Effector memory CD8-positive, alpha-beta T cell (primary cell): ENCODE results near the gene GDPGP1.

Experiments used
- ATAC-seq: fragments of 150-1000 bp; cut with Tn5 transposase; replicated peaks from 2 replicates; pipeline ENCODE4 v1.10.0; 2021; ENCODE audit warnings: mild to moderate bottlenecking, moderate library complexity
- DNase-seq, 3 experiments: peaks; one replicate each; pipeline ENCODE4 v3.0.0; 2021
- H3K27ac Mint-ChIP-seq, 2 donors: one replicate each; pipeline ENCODE4 v1.8.0; 2022; ENCODE audit warnings: mild to moderate bottlenecking in 2 of 2, mixed read lengths in 2 of 2, moderate library complexity in 2 of 2
- H3K27me3 Mint-ChIP-seq, 2 donors: one replicate each; pipeline ENCODE4 v1.8.0; 2022; ENCODE audit warnings: mixed read lengths in 2 of 2
- H3K36me3 Mint-ChIP-seq: one replicate; pipeline ENCODE4 v1.8.0; 2022; ENCODE audit warnings: mild to moderate bottlenecking, moderate library complexity, mixed read lengths; ENCODE audit not compliant: insufficient read depth
- H3K4me1 Mint-ChIP-seq, 2 donors: one replicate each; pipeline ENCODE4 v1.8.0; 2022; ENCODE audit warnings: low read depth in 2 of 2, mixed read lengths in 2 of 2
- H3K4me3 Mint-ChIP-seq, 2 donors: one replicate each; pipeline ENCODE4 v1.8.0; 2022; ENCODE audit warnings: mild to moderate bottlenecking in 2 of 2, mixed read lengths in 2 of 2, moderate library complexity in 2 of 2
- H3K9me3 Mint-ChIP-seq, 2 donors: one replicate each; pipeline ENCODE4 v1.8.0; 2022; ENCODE audit warnings: mixed read lengths in 2 of 2

The GDPGP1 gene

GRCh38 chr15:90225047-90225446, 9.0 kb upstream of the GDPGP1 start:
- ATAC-seq (no peak), DNase-seq (no peak)
- Mint-ChIP-seq H3K9me3 (no peaks in the 10 kb centered on the region), H3K4me3 (no peak overlapping the region), H3K36me3 (peaks cover 46% of the 10 kb centered on the region), H3K27me3 (no peaks in the 10 kb centered on the region), H3K27ac (no peak overlapping the region), H3K4me1 (peaks cover 9 to 10% of the 10 kb centered on the region in 2 donors)

GRCh38 chr15:90225504-90226234, 8.3 kb upstream of the GDPGP1 start:
- ATAC-seq (no peak), DNase-seq (no peak)
- Mint-ChIP-seq H3K27me3 (no peaks in the 10 kb centered on the region), H3K4me3 (no peak overlapping the region), H3K9me3 (no peaks in the 10 kb centered on the region), H3K36me3 (peaks cover 53% of the 10 kb centered on the region), H3K4me1 (peaks cover 16% of the 10 kb centered on the region in 2 donors), H3K27ac (no peak overlapping the region)

- Mint-ChIP-seq H3K27ac (no peak overlapping the region), H3K4me3 (no peak overlapping the region), H3K9me3 (no peaks in the 10 kb centered on the region), H3K27me3 (no peaks in the 10 kb centered on the region), H3K4me1 (peaks cover 29 to 30% of the 10 kb centered on the region in 2 donors), H3K36me3 (peaks cover 68% of the 10 kb centered on the region)
- no peak for ATAC-seq
- no peak for DNase-seq
These were observed 6.7 kb upstream of the GDPGP1 start for GRCh38 chr15:90227336-90227735.

- H3K27me3 Mint-ChIP-seq = no peaks in the 10 kb centered on the region
- no peak for DNase-seq
- H3K27ac Mint-ChIP-seq = peak overlapping the region; percentile 97 to 98
- H3K9me3 Mint-ChIP-seq = no peaks in the 10 kb centered on the region
- peaks cover 71% of the 10 kb centered on the region for H3K36me3 Mint-ChIP-seq
- H3K4me1 Mint-ChIP-seq = peaks cover 34 to 37% of the 10 kb centered on the region in 2 donors
- H3K4me3 Mint-ChIP-seq = no peak overlapping the region
- no peak for ATAC-seq
These were observed 5.9 kb upstream of the GDPGP1 start for GRCh38 chr15:90227816-90228772.

GRCh38 chr15:90228960-90229359, 5.0 kb upstream of the GDPGP1 start:
- no peak overlapping the region for H3K4me3 Mint-ChIP-seq
- H3K27ac Mint-ChIP-seq = peak overlapping the region; percentile 97 to 98
- no peaks in the 10 kb centered on the region for H3K9me3 Mint-ChIP-seq
- H3K27me3 Mint-ChIP-seq = no peaks in the 10 kb centered on the region
- ATAC-seq (no peak), DNase-seq (no peak)
- peaks cover 34 to 37% of the 10 kb centered on the region in 2 donors for H3K4me1 Mint-ChIP-seq
- H3K36me3 Mint-ChIP-seq = peaks cover 68% of the 10 kb centered on the region

- no peak for DNase-seq
- peak overlapping the region; percentile 82 to 85 for H3K4me3 Mint-ChIP-seq
- H3K27ac Mint-ChIP-seq = peak overlapping the region; percentile 97 to 98
- H3K27me3 Mint-ChIP-seq = no peaks in the 10 kb centered on the region
- peaks cover 69% of the 10 kb centered on the region for H3K36me3 Mint-ChIP-seq
- no peaks in the 10 kb centered on the region for H3K9me3 Mint-ChIP-seq
- H3K4me1 Mint-ChIP-seq = peaks cover 40 to 44% of the 10 kb centered on the region in 2 donors
- no peak for ATAC-seq
These were observed 3.9 kb upstream of the GDPGP1 start for GRCh38 chr15:90230071-90230494.

- H3K27me3 Mint-ChIP-seq = no peaks in the 10 kb centered on the region
- H3K36me3 Mint-ChIP-seq = peaks cover 70% of the 10 kb centered on the region
- peak overlapping the region; percentile 82 to 85 for H3K4me3 Mint-ChIP-seq
- peaks cover 41 to 45% of the 10 kb centered on the region in 2 donors for H3K4me1 Mint-ChIP-seq
- no peaks in the 10 kb centered on the region for H3K9me3 Mint-ChIP-seq
- DNase-seq (no peak), ATAC-seq (no peak)
- H3K27ac Mint-ChIP-seq = peak overlapping the region; percentile 97 to 98
These were observed 3.4 kb upstream of the GDPGP1 start for GRCh38 chr15:90230610-90231009.

GRCh38 chr15:90231028-90232017, 2.7 kb upstream of the GDPGP1 start:
- DNase-seq = peak; percentile 80 to 83 (median 80)
- peak; percentile 69 for ATAC-seq
- peak overlapping the region; percentile 97 to 98 for H3K27ac Mint-ChIP-seq
- H3K36me3 Mint-ChIP-seq = peaks cover 76% of the 10 kb centered on the region
- peak overlapping the region; percentile 82 to 85 for H3K4me3 Mint-ChIP-seq
- no peaks in the 10 kb centered on the region for H3K9me3 Mint-ChIP-seq
- no peaks in the 10 kb centered on the region for H3K27me3 Mint-ChIP-seq
- peaks cover 45% of the 10 kb centered on the region in 2 donors for H3K4me1 Mint-ChIP-seq

GRCh38 chr15:90232196-90232595, 1.8 kb upstream of the GDPGP1 start:
- Mint-ChIP-seq H3K36me3 (peaks cover 82% of the 10 kb centered on the region), H3K27ac (peak overlapping the region; percentile 97 to 98), H3K9me3 (no peaks in the 10 kb centered on the region), H3K4me1 (peaks cover 45% of the 10 kb centered on the region in 2 donors), H3K4me3 (peak overlapping the region; percentile 82 to 85), H3K27me3 (no peaks in the 10 kb centered on the region)
- ATAC-seq (no peak), DNase-seq (peak in 1 of 3 experiments; percentile 5)

GRCh38 chr15:90232941-90233386, 1.0 kb upstream of the GDPGP1 start:
- peaks cover 45% of the 10 kb centered on the region in 2 donors for H3K4me1 Mint-ChIP-seq
- no peak for ATAC-seq
- H3K27me3 Mint-ChIP-seq = no peaks in the 10 kb centered on the region
- peaks cover 81% of the 10 kb centered on the region for H3K36me3 Mint-ChIP-seq
- no peak for DNase-seq
- H3K9me3 Mint-ChIP-seq = no peaks in the 10 kb centered on the region
- H3K27ac Mint-ChIP-seq = peak overlapping the region; percentile 97 to 98
- H3K4me3 Mint-ChIP-seq = peak overlapping the region; percentile 82 to 85

- H3K27ac Mint-ChIP-seq = peak within 1 kb of the TSS; percentile 97 to 98
- no peaks in the 10 kb centered on the region for H3K9me3 Mint-ChIP-seq
- peak; percentile 94 to 96 (median 96) for DNase-seq
- H3K36me3 Mint-ChIP-seq = peaks cover 78% of the 10 kb centered on the region
- peak within 1 kb of the TSS; percentile 82 to 85 for H3K4me3 Mint-ChIP-seq
- no peaks in the 10 kb centered on the region for H3K27me3 Mint-ChIP-seq
- ATAC-seq = peak; percentile 72
- peaks cover 45% of the 10 kb centered on the region in 2 donors for H3K4me1 Mint-ChIP-seq
These were observed 468 bp upstream of the GDPGP1 start, which contains the start of gene CIB1 for GRCh38 chr15:90233387-90234095. CIB1 (minus strand) TSS chr15:90233941; CDS start chr15:90233885, 56 bp downstream.

- no peak overlapping the region for H3K4me3 Mint-ChIP-seq
- peak overlapping the region; percentile 3 to 15 for H3K27ac Mint-ChIP-seq
- peaks cover 38% of the 10 kb centered on the region for H3K36me3 Mint-ChIP-seq
- ATAC-seq (no peak), DNase-seq (no peak)
- H3K4me1 Mint-ChIP-seq = peaks cover 12 to 13% of the 10 kb centered on the region in 2 donors
- H3K9me3 Mint-ChIP-seq = no peaks in the 10 kb centered on the region
- H3K27me3 Mint-ChIP-seq = no peaks in the 10 kb centered on the region
These were observed 5.4 kb downstream of the GDPGP1 start for GRCh38 chr15:90239371-90239770.
